GM19025 (cell line): ENCODE data around the gene PROSER2.

Experiments
- ATAC-seq: cut with Tn5 transposase; IDR thresholded peaks from one replicate; pipeline ENCODE4 v1.9.1; 2021; ENCODE audit warnings: mild to moderate bottlenecking, low read depth, moderate library complexity; ENCODE audit not compliant: unreplicated experiment

The PROSER2 gene

GRCh38 chr10:11864727-11865126 is 41.6 kb downstream of the PROSER2 start:
- ATAC-seq, result no peak

GRCh38 chr10:11865561-11865960 is 42.4 kb downstream of the PROSER2 start:
- no peak for ATAC-seq

GRCh38 chr10:11866199-11866925 is 43.2 kb downstream of the PROSER2 start:
- ATAC-seq, result no peak

GRCh38 chr10:11869219-11869618 is 46.1 kb downstream of the PROSER2 start:
- ATAC-seq, result no peak

- ATAC-seq, result no peak
These were observed 46.7 kb downstream of the PROSER2 start for GRCh38 chr10:11869743-11870460.

GRCh38 chr10:11870461-11870780 is 47.3 kb downstream of the PROSER2 start:
- no peak for ATAC-seq

GRCh38 chr10:11870900-11871400 is 47.8 kb downstream of the PROSER2 start:
- no peak for ATAC-seq

GRCh38 chr10:11871466-11871865 is 48.3 kb downstream of the PROSER2 start:
- no peak for ATAC-seq

GRCh38 chr10:11874568-11875493 is 51.7 kb downstream of the PROSER2 start:
- ATAC-seq, result no peak

- no peak for ATAC-seq
These were observed 52.5 kb downstream of the PROSER2 start for GRCh38 chr10:11875494-11876281.

GRCh38 chr10:11876324-11876723 is 53.2 kb downstream of the PROSER2 start:
- ATAC-seq, result no peak

GRCh38 chr10:11876805-11877590 is 53.8 kb downstream of the PROSER2 start:
- ATAC-seq, result no peak

GRCh38 chr10:11877591-11877905 is 54.4 kb downstream of the PROSER2 start:
- no peak for ATAC-seq

- ATAC-seq, result no peak
These were observed 55.6 kb downstream of the PROSER2 start for GRCh38 chr10:11878776-11879175.

- ATAC-seq, result no peak
These were observed 56.4 kb downstream of the PROSER2 start for GRCh38 chr10:11879387-11880094.

- no peak for ATAC-seq
These were observed 57.2 kb downstream of the PROSER2 start for GRCh38 chr10:11880151-11881029.

- no peak for ATAC-seq
These were observed 57.9 kb downstream of the PROSER2 start for GRCh38 chr10:11881030-11881476.
